GM18907 (cell line): ENCODE data around the gene TERF2IP.

Source experiments
- ATAC-seq: cut with Tn5 transposase; IDR thresholded peaks from one replicate; pipeline ENCODE4 v1.9.1; 2021; ENCODE audit warnings: mild to moderate bottlenecking, moderate library complexity; ENCODE audit not compliant: unreplicated experiment

TERF2IP gene, protein sequence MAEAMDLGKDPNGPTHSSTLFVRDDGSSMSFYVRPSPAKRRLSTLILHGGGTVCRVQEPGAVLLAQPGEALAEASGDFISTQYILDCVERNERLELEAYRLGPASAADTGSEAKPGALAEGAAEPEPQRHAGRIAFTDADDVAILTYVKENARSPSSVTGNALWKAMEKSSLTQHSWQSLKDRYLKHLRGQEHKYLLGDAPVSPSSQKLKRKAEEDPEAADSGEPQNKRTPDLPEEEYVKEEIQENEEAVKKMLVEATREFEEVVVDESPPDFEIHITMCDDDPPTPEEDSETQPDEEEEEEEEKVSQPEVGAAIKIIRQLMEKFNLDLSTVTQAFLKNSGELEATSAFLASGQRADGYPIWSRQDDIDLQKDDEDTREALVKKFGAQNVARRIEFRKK

DNA sequence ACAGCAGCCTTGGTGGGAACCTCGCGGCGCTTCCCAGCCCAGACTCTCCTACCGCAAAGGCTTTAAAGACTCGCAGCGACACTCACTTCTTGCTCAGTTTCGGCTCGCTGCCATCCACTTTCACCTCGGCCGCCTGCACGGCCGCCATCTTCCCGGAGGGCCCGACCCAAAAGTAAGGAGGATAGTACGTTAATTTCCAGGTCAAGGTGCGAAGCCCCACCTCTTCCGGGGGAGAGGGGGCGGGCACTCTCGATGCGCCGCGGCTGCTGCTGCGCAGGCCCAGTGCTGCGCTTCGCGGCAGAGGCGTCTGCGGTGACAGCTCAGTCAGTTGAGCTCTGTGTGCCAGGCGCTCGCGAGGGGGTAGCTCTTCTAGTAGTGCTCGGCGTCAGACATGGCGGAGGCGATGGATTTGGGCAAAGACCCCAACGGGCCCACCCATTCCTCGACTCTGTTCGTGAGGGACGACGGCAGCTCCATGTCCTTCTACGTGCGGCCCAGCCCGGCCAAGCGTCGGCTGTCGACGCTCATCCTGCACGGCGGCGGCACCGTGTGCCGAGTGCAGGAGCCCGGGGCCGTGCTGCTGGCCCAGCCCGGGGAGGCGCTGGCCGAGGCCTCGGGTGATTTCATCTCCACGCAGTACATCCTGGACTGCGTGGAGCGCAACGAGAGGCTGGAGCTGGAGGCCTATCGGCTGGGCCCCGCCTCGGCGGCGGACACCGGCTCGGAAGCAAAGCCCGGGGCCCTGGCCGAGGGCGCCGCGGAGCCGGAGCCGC, at the start of gene TERF2IP, which contains the start of gene KARS1:
TSS of gene TERF2IP (plus strand) at position 282 of the 773 bp plus-strand sequence. CDS start at position 392, 110 bp downstream.
TSS of gene KARS1 (minus strand) at position 174 of the 773 bp plus-strand sequence. CDS start at position 148, 26 bp downstream.
- peak; percentile 87 for ATAC-seq

DNA sequence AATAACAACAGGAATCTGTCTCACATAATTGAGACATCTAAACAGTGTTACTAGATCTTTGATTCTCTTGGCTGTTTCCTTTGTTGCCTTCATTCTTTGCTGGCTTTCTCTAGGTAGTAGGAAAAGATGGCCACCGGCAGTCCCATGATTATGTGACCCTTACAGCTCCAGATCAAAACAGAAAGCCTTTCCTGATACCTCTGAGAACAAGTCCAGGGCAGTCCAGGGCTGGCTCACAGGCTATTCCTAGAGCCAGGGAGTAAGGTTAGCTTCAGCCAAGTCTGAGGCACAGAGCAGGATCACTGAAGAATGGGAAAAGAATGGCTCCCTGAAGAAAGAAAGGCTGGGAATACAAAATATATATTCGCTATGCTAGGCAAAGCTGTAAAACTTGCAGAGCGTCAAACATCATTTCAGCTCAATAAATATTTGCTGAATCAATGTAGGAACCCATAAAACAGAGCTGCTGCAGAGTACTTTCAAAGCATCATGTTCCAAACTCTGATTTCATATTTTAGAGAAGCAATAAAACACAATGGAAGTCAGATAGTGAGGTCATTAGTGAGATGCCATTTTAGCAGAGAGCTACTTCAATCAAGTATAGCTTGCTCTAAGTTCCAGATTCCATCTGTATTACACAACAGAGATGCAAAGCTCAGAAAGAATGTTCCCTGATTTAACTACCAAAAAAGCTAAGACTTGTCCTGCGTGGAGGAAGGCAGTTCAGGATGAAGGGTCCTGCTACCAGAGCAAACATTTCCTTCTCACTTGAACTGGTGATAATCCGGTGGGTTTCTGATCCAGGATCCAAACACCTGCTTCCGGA, 47.9 kb upstream of the TERF2IP start:
- ATAC-seq, result no peak

DNA sequence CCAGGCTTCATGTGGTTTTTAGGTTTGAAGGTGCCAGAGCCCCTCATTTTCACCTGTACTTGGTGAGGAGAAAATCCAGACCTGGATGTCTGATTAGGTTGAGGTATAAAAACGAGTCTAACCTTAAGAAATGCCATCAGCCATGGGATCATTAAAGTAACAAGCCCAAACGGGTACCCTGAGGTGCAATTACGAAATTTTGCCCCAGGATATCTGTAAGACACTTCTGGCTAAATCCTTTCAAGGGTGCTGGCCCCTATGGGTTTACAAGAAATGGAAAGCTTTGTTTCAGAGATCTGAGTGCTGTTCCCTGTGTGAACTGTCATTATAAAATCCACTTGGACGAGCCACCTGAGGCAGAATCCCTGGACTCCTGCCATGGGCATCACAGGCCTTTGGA, 44.3 kb upstream of the TERF2IP start:
- ATAC-seq, result no peak

DNA sequence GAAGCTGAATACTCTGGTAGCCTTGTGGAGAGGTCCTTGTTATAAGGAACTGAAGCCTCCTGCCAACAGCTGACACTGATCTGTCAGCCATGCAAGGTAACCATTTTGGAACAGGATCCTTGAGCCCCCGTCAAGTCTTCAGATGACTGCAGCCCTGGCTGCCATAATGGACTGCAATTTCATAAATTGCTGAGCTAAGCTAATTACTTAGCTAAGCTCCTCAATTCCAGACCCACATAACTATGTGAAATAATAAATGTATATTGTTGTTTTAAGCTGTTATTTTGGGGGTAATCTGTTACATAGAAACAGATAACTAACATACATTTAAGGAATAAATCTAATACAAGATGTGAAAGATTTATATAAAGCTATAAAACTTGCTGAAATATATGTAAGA, 41.1 kb upstream of the TERF2IP start:
- no peak for ATAC-seq

DNA sequence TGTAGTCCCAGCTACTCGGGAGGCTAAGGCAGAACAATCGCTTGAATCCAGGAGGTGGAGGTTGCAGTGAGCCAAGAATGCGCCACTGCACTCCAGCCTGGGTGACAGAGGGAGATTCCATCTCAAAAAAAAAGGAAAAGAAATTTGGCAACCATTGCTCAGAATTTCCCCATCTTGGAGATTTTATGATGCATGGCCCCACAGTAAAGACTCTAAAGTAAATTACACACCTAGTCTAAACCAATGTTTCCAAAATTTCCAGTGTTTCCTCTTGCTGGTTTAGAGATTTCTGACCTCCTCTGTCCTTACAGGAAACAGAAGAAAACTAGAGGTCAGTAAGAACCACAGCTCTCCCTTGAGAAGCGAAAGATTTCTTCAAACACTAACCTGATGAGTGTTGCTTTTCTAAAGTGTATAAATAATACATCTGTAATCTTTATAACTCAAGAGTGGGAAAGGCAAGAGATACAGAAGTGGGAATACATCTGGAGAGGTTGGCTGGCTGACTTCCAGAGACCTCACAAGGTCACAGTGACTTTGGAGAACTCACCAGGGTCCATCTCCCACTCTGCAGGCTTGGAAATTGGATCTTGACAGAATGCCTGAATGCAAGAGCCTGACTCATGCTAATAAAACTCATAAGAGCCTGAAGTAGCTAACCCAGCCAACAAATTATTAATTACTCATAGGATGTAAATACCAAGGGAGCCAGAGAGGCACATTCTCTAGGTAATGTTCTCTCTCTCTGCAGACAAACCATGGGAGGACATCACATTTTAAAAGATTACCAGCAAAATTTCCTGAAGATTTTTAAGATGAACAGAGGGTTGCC, 33.3 kb upstream of the TERF2IP start:
- no peak for ATAC-seq

DNA sequence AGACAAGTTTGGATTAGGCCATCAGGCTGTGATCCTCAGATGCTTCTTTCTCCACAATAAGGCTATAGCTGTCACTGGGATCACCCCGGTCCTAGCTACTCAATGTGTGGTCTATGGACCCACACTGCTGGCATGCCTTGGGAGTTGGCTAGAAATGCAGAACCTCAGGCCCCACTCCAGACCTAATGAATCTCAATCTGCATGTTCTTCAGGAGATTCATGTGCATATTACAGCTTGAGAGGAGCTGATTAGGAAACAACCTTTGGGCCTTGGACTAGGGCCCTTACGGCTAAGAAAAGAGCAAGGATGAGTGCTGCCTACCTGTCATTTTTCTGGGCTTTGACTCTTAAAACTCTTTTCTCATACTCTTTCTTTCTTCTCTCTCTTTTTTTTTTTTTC, 32.0 kb upstream of the TERF2IP start:
- no peak for ATAC-seq

DNA sequence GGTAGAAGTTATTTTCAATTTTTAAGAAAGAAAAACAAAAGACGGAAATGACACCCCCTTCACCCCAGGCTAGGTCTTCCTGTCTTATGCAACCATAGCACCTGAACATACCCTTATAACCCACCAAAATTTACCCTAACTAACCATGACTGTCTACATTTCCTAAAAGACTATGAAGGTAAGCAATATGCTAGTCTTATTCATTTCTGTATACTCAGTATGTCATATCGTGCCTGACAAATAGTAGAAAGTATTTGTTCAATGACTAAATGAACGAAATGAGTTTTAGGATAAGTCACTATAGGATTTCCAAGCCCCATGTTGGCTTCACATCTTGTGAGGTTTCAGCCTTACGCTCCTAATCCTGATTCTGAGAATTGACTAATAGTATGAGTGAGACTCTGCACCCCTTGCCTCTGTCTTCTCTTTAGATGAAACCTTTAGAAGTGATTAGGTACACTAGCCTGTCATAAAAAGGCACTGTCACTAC, 31.0 kb upstream of the TERF2IP start:
- ATAC-seq, result no peak

DNA sequence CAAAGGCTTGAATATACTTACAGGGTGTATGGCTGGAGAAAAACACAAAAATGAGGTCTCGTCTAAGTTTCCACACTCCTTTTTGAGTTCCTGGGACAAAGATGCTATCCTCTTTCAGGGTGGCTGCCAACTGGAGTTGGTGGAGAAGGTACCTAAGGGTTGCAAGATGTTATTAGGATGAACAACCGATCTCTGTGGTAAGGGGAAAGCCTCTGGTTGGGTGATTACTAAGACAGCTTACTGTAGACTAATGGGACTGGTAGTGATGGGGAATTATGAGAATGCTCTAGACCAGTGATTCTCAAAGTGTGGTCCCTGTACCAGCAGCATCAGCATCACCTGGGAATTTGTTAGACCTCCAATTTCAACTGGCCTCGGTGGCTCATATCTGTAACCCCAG, 30.5 kb upstream of the TERF2IP start:
- ATAC-seq, result no peak

DNA sequence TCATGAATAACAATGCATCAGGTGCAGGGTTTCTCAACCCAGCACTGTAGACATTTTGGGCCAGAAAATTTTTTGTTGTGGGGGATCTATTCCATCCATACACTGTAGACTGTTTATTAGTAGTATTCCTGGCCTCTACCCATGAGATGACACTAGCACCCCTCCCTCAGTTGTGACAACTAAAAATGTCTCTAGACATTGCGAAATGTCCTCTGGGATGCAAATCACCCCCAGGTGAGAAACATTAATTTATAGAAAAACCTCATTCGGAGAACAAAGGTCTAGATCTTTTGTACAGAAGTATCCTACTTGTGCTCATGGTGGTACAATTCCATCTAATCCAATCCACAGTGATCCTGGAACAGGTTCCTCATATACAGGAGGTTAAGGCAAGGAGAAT, 28.8 kb upstream of the TERF2IP start:
- ATAC-seq, result no peak

DNA sequence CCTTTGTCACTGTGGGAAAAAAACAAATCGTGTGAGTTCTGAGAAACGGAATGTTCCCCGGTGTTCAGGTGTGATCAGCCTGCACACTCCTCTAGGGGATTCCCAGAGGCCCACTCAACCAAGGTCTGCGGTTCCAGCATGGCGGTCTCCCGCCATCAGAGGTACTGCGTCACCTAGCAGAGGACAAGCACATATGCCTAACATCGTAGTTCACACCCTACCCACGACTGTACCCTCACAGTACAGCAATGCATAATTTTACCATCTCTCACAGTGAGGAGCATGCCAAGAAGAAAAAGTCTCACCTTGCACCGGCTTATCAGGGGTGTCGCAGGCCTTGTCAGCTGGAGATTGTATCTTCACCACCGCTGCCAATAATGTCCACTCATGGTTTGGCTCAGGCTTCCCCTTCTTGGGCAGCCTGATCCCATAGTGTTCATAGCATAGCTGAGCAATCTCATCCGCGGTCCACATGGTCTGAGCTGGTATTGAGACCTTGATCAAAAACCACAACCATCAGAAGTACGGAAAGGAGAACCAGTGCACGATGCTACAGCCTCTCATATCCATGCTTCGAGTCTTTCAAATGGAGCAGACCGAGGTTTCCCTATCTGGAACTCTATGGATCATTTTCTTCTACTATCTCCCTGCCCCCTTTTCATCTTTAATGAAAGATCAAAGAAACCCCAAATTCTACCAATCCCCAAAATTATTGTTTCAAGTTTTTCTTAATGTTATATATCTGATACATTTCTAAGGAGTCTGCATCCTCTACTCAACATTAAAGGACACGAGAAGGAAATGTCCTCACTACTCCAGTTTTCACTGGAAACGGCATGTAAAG, 27.0 kb upstream of the TERF2IP start:
- no peak for ATAC-seq

DNA sequence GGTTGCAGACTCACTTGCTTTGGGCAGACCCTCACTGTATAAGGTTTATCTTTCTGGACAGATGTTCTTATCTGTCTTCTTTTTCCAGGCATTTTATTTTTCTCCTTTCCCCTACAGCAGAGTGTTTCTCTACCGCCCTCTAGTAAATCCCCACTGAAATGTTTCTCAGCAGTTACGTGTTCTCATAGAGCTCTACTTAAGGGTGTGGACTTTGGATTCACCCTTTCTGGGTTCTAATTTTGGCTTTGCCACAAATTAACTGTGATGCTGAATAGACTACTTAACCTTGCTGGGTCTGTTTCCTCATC, 26.4 kb upstream of the TERF2IP start:
- ATAC-seq, result no peak

DNA sequence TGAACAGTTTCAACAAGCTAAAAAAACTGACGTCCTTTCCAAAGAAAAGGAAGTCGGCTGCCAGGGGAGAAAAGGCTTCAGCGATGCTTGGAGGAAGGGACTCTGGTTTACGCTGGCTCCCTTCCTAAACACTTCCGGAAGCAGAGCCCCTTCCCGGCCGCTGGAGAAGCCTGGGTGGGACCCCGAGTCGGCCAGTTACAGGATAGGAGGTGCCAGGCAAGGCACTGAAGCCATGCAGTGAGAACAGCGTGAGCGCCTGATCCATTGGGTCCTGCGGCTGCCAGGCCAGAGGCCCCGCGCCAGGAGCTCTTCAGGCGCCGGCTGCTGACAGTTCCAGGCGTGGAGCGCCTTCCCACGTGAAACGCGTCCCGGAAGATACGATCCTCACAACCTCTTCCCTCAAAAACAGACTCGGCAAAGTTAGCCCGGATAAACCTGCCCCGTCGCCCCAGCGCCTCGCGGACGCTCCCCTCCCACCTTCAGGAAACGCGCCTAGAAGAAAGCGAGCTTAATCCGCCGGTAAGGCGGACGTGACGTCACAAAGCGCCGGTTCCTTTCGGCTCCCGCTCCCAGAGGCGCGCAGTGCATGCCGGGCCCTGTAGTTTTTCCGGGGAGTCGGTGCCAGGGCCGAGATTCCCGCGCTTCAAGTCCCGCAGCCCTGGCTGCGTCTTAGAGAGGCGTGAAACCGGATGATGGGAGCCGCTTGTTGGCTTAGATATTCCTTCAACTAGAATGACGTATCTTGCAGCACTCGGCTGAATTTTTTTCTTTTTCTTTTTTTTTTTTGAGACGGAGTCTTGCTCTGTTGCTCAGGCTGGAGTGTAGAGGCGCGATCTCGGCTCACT, 24.6 kb upstream of the TERF2IP start, which contains the start of gene ADAT1:
TSS of gene ADAT1 (minus strand) at position 521 of the 845 bp plus-strand sequence. CDS start 2,482 bp downstream, outside the sequence.
- peak; percentile 93 for ATAC-seq

DNA sequence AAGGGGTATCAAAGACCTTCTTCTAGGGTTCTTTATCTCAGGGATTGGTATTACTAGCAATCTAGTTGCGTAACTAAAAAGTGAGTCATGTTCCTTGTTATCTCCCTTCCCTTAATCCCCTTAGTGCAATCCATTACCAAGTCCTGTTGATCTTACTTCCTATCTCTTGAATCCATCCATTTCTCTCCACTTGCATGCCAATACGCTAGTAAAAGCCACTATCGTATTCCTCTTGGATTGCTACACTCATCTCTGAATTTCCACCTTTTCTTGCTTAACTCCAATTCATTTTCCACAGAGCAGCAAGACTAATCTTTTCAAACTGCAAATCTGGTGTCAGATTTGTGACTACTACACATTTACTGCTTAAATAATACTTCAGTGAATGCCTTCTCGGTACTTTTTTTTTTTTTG, 22.6 kb upstream of the TERF2IP start:
- ATAC-seq, result no peak

DNA sequence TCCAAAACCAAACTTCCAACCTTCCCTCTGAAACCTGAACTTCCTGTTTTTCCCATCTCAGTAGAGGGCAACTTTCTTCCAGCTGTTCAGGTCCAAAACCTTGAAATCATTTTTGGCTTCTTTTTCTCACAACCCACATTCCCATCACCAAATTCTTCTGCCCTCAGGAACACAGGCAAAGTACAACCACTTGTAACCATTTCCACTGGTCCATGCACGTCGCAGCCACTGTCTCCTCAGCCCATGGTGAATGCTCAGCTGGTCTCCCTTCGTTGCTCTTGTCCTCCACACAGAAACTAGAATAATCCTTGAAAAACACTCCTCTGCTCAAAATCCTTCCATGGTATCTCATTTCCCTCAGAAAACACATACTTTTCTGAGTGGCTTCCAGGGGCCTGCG, 20.8 kb upstream of the TERF2IP start:
- no peak for ATAC-seq

DNA sequence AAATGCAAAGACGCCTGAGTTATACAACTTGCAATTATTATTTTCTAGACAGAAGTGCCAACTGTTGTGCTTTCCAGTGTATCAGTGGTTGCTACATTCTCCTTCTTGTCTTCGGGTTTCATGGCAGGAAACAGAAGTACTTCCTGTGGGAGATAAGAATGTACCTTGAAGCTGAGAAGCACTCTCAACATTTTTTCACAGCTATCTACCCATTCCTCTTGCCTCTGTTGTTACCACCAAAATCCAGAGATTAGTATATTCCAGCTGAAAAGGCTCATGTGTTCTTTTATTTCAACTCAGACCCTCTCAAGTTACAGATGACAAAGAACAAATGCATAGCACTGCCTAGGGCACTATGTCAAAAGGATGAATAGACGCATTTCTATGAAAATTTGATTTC, 19.7 kb upstream of the TERF2IP start:
- no peak for ATAC-seq

DNA sequence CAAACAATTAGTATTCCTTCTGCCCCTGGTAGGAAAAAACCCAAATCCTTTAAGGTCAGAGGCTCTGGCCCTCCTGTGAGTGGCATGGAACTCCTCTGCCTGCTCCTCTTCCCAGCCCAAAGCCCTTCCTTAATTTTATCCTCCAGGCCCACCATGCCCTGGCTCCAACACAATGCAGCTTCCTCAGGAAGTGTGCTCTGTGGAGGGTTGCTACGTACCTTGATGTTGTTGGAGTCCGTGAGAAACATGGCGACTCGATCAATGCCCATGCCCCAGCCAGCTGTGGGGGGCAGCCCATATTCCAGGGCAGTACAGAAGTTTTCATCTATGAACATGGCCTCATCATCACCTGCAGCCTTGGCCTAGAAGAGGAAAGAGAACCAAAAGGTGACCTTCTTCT, 19.2 kb upstream of the TERF2IP start:
- ATAC-seq, result no peak

DNA sequence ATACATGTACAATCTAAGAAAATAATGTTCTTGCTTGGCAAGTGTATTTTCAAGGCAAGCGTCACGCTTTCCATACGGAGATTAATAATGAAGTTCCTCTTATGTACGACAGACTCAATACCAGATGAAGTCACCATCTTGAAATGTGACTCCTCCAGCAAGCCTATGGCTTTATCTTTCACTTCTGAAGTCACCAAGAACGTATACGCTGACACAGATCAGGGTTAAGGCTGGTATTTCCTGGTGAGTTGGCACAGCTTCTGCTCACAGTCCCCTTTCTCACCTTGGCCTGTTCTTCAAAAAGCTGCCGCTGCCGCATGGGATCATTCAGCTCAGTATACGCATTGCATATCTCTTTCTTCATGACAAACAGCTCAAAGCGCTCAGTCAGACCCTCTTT, 18.4 kb upstream of the TERF2IP start:
- ATAC-seq, result no peak

DNA sequence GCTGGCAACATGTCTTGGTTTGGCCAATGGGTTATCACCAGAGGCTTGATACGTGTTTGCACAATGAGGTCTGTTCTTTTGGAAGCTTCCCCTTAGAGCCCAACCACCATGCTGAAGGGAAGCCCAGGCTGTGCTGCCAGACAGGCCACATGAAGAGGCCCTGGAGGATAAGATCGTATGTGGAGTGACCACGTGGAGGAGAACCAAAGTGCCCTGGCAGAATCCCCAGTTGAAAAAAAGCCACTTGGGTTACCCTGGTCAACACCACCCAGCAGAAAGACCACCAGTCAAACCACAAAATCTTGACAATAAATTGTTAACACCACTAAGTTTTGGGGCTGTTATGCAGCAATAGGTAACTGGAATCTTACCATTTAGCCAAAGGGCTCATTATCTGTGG, 17.5 kb upstream of the TERF2IP start:
- ATAC-seq, result no peak
